ENCODE measurements around the gene PLLP. TPM values are rescaled to one million over a fixed set of nuclear protein-coding genes. Genes with fewer than 3 reads are reported as not detected.

PLLP gene
- total RNA-seq, 1 donor from 2014 or later: 4.9 TPM

DNA sequence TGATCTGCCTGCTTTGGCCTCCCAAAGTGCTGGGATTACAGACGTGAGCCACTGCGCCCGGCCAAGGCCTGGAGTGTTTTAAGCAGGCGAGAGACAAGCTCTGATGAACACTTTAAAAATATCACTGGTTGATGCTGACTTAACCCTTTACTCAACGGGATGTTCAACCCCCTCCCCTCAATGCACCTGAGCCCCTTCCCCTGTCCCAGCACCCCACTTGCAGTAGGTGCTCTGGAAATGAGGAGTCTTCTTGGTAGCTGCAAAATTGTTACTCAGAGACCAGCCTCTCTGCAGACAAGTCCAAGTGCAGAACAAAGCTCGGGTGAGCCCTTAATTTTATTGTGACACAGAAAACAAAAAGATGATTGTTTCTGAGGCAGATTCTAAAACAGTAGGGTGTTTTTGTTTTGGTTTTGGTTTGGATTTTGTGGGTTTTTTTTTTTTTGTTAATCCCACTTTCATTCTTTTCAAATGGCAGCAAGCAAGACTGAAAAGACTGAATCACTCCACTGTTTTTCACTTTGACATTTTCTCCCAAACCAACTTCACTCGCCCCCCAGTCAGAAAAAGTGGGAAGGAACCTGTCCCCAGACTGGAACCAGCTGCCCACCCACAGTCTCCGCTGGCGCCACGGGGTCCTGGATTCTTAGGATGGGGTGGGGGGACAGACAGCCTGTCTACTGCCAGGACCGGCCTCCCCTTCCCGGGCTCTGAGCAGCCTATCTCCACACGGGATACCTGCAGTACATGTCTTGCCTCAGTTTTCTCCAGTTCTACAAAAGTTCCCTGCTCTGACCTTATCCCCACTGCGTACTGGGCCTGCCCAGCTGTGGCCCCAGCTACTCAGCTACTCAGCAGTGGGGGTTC lies 5.2 kb upstream of the PLLP start:
- H3K27ac Mint-ChIP-seq: no peak overlapping the region
- no peaks in the 10 kb centered on the region for H3K36me3 Mint-ChIP-seq
- peaks cover 4% of the 10 kb centered on the region for H3K4me1 Mint-ChIP-seq (ENCODE audit: unreplicated experiment)
- H3K9me3 Mint-ChIP-seq: no peaks in the 10 kb centered on the region
- H3K27me3 Mint-ChIP-seq: peaks cover 11% of the 10 kb centered on the region
- H3K4me3 Mint-ChIP-seq: no peak overlapping the region
- TF ChIP-seq, protein P1, sequence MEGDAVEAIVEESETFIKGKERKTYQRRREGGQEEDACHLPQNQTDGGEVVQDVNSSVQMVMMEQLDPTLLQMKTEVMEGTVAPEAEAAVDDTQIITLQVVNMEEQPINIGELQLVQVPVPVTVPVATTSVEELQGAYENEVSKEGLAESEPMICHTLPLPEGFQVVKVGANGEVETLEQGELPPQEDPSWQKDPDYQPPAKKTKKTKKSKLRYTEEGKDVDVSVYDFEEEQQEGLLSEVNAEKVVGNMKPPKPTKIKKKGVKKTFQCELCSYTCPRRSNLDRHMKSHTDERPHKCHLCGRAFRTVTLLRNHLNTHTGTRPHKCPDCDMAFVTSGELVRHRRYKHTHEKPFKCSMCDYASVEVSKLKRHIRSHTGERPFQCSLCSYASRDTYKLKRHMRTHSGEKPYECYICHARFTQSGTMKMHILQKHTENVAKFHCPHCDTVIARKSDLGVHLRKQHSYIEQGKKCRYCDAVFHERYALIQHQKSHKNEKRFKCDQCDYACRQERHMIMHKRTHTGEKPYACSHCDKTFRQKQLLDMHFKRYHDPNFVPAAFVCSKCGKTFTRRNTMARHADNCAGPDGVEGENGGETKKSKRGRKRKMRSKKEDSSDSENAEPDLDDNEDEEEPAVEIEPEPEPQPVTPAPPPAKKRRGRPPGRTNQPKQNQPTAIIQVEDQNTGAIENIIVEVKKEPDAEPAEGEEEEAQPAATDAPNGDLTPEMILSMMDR (conservative IDR thresholded peaks at IDR 0.05): no peak
- DNase-seq (ENCODE audit: extremely low spot score, unreplicated experiment): no peak

DNA sequence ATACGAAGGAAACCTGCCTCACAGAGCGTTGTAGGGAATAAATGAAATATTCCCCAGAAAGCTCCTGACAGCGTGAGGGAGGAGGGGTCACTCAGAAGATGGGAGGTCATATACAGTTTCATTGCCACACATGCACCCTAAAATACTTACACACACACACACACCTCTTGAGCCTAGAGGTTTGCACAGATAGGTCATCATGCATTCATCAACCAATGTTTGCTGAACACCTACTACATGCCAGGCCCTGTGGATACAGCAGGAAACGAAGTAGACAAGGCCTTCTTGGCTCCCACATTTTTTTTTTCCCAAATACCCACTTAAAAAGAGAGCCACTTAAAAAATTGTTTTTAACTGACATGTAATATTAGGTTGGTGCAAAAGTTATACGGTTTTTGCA lies 907 bp upstream of the PLLP start:
- H3K4me1 Mint-ChIP-seq (ENCODE audit: unreplicated experiment): no peaks in the 10 kb centered on the region
- H3K27ac Mint-ChIP-seq: no peak overlapping the region
- H3K9me3 Mint-ChIP-seq: no peaks in the 10 kb centered on the region
- H3K36me3 Mint-ChIP-seq: no peaks in the 10 kb centered on the region
- TF ChIP-seq, protein P1 (conservative IDR thresholded peaks at IDR 0.05): no peak
- no peak for DNase-seq (ENCODE audit: extremely low spot score, unreplicated experiment)
- peaks cover 40% of the 10 kb centered on the region for H3K27me3 Mint-ChIP-seq
- peak overlapping the region; percentile 68 for H3K4me3 Mint-ChIP-seq

DNA sequence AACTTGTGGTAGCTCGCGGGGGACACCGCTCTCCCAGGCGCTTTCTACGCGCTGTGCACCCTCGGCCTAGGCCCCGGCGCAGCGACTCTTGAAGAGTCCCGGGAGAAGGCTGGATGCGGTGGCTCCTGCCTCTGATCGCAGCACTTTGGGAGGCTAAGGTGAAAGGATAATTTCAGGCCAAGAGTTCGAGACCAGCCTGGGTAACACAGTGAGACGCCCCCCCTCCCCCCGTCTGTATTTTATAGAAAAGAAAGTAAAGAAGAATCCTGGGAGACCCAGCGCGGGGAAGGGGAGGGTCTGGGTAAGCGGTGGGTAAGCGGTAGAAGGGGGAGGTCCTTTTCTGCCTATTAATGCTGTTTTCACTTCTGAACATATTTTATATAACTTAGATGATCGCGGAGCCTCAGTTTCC lies 486 bp upstream of the PLLP start:
- TF ChIP-seq, protein P1 (conservative IDR thresholded peaks at IDR 0.05): no peak
- Mint-ChIP-seq H3K27me3 (peaks cover 40% of the 10 kb centered on the region), H3K36me3 (no peaks in the 10 kb centered on the region), H3K4me3 (peak overlapping the region; percentile 68), H3K27ac (no peak overlapping the region), H3K4me1 (ENCODE audit: unreplicated experiment) (no peaks in the 10 kb centered on the region), H3K9me3 (no peaks in the 10 kb centered on the region)
- DNase-seq (ENCODE audit: extremely low spot score, unreplicated experiment): no peak

DNA sequence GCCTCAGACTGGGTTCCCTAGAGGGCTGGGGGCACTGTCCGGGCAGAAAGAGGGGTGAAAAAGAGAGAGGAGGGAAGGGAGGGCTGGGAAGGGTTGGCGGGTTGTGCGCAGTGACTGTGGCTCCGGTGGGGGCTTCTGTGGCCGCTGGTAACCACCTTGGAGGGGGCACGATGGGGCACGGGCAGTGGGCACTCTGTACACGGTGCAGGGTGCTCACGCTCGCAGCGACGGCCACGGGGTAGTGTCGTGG lies 588 bp downstream of the PLLP start:
- Mint-ChIP-seq H3K4me3 (peak overlapping the region; percentile 87), H3K36me3 (no peaks in the 10 kb centered on the region), H3K27ac (peak overlapping the region; percentile 85), H3K9me3 (no peaks in the 10 kb centered on the region), H3K4me1 (ENCODE audit: unreplicated experiment) (no peaks in the 10 kb centered on the region), H3K27me3 (peaks cover 40% of the 10 kb centered on the region)
- no peak for DNase-seq (ENCODE audit: extremely low spot score, unreplicated experiment)
- TF ChIP-seq, protein P1 (conservative IDR thresholded peaks at IDR 0.05): no peak

DNA sequence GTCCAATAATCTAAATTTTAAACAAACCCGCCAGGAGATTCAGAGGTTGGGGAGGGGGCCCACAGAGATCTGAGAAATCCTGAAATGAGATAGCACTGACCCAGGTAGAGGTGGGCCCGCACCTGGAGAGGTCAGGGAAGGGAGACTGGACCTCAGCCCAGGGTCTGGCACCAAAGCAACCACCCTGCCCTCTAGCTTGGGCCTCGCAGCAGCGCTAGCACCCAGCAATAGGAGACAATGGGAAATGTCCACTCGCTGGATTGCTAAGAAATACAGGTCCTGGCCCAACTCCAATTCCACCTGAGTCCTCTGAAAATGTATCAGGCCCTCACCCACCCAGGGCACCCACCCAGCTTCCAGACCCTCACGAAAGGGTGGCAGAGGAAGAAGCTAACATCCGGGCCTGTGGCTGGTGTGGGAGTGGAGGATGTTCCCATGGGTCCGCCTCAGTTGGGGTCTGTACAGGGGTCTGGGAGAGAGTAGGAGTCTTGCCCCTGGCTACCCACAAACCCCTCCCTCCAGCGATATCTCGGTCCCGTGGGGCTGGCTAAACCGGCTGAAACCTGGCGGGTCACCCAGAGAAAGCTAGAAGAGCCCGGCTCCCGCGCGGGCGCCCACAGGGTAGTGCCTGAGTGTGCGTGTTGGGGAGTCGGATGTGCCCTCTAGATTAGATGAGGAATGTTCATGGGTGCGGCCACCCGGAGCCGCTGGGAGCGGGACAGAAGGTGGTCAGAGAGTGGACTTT lies 1.1 kb downstream of the PLLP start:
- no peaks in the 10 kb centered on the region for H3K9me3 Mint-ChIP-seq
- H3K4me3 Mint-ChIP-seq: peak overlapping the region; percentile 87
- no peaks in the 10 kb centered on the region for H3K4me1 Mint-ChIP-seq (ENCODE audit: unreplicated experiment)
- no peaks in the 10 kb centered on the region for H3K36me3 Mint-ChIP-seq
- peak overlapping the region; percentile 85 for H3K27ac Mint-ChIP-seq
- H3K27me3 Mint-ChIP-seq: peaks cover 40% of the 10 kb centered on the region
- DNase-seq (ENCODE audit: extremely low spot score, unreplicated experiment): no peak
- TF ChIP-seq, protein P1 (conservative IDR thresholded peaks at IDR 0.05): no peak

Measured in type B pancreatic cell (in vitro differentiated cells).